Breast epithelium (tissue), 4 donors: Measurements from ENCODE around the gene HOXB4. TPM values are rescaled to one million over a fixed set of nuclear protein-coding genes. Genes with fewer than 3 reads are reported as not detected.

Experiments used
- DNase-seq, 2 donors: peaks; one replicate each; pipeline ENCODE4 v3.0.0-alpha.2; 2019; ENCODE audit warnings: low spot score in 2 of 2
- H3K27ac ChIP-seq, 2 donors: fragments of 200-600 bp; sonication (generic) in 1 of 2; one replicate each; pipeline ENCODE4 v1.5.1; 2016 to 2019; ENCODE audit warnings: mild to moderate bottlenecking in 1 of 2
- H3K27me3 ChIP-seq, 2 donors: fragments of 200-600 bp; sonication (generic) in 1 of 2; one replicate each; pipeline versions ENCODE4 v1.5.1 to v1.6.0; 2017 to 2019; ENCODE audit warnings: control low read depth in 1 of 2, mild to moderate bottlenecking in 1 of 2
- H3K36me3 ChIP-seq: fragments of 200-600 bp; one replicate; pipeline ENCODE4 v1.5.1; 2019
- H3K4me1 ChIP-seq, 2 donors: fragments of 200-600 bp; sonication (generic); one replicate each; pipeline ENCODE4 v1.5.1; 2016 to 2019; ENCODE audit warnings: control low read depth in 1 of 2
- H3K4me3 ChIP-seq, 3 donors: fragments of 200-600 bp; sonication (generic); 1 replicate in 2 of 3; 2 replicates in 1 of 3; pipeline ENCODE4 v1.5.1; 2016 to 2019; ENCODE audit warnings: mild to moderate bottlenecking in 3 of 3, moderate library complexity in 2 of 3
- H3K9me3 ChIP-seq, 2 donors: fragments of 200-600 bp; sonication (generic) in 1 of 2; one replicate each; pipeline ENCODE4 v1.5.1; 2016 to 2019; ENCODE audit warnings: control low read depth in 1 of 2
- POLR2A ChIP-seq: fragments of 450-650 bp; IDR thresholded peaks from one replicate; pipeline ENCODE4 v1.6.1; 2016; ENCODE audit warnings: antibody characterized with exemption, mild to moderate bottlenecking, moderate library complexity
- POLR2AphosphoS5 ChIP-seq, 3 donors: sonication (generic); formaldehyde crosslinking; IDR thresholded peaks; one replicate each; pipeline ENCODE4 v1.6.1; 2017; ENCODE audit warnings: antibody characterized with exemption in 3 of 3
- intact Hi-C: fragments of 100-400 bp; cut with DNase I; formaldehyde crosslinking; loops from one replicate; pipeline ENCODE4 v1.15.1; 2023; ENCODE audit warnings: low total_unique reads
- total RNA-seq, 3 donors: library from RNA; depleted of rRNA; stranded (reverse); fragments of >200 nt; gene quantifications; one replicate each; pipeline ENCODE4 v1.1.0, GENCODE V29; 2016
- TF ChIP-seq, protein P1 (sequence below), 3 donors: fragments of 450-650 bp; IDR thresholded peaks; one replicate each; pipeline ENCODE4 v1.5.1; 2016 to 2017; ENCODE audit warnings: antibody characterized with exemption in 3 of 3, mild to moderate bottlenecking in 3 of 3, moderate library complexity in 3 of 3

The HOXB4 gene
- total RNA-seq, 3 donors from 2014 or later: 2.2 to 7.5 (median 2.3) TPM

- H3K9me3 ChIP-seq: no peaks in the 10 kb centered on the region
- DNase-seq: no peak
- H3K4me1 ChIP-seq: peaks cover 0 to 3% of the 10 kb centered on the region in 2 donors
- H3K36me3 ChIP-seq: no peaks in the 10 kb centered on the region
- H3K27ac ChIP-seq: no peak overlapping the region
- peaks cover 0 to 78% of the 10 kb centered on the region in 2 donors for H3K27me3 ChIP-seq
- intact Hi-C loops: loop anchor here (1.0 to 5.0 kb wide), 2 partner anchors 16 to 100 kb away; no protein-coding TSS in a partner anchor
- H3K4me3 ChIP-seq: peak overlapping the region; percentile 41 to 68 (median 43)
- TF ChIP-seq, protein P1, sequence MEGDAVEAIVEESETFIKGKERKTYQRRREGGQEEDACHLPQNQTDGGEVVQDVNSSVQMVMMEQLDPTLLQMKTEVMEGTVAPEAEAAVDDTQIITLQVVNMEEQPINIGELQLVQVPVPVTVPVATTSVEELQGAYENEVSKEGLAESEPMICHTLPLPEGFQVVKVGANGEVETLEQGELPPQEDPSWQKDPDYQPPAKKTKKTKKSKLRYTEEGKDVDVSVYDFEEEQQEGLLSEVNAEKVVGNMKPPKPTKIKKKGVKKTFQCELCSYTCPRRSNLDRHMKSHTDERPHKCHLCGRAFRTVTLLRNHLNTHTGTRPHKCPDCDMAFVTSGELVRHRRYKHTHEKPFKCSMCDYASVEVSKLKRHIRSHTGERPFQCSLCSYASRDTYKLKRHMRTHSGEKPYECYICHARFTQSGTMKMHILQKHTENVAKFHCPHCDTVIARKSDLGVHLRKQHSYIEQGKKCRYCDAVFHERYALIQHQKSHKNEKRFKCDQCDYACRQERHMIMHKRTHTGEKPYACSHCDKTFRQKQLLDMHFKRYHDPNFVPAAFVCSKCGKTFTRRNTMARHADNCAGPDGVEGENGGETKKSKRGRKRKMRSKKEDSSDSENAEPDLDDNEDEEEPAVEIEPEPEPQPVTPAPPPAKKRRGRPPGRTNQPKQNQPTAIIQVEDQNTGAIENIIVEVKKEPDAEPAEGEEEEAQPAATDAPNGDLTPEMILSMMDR (IDR thresholded peaks at IDR 0.05): no peak
- TF ChIP-seq POLR2A (no peak), POLR2AphosphoS5 (IDR thresholded peaks at IDR 0.05) (no peak)
These were observed 14.4 kb upstream of the HOXB4 start for GRCh38 chr17:48592577-48592976.

DNA sequence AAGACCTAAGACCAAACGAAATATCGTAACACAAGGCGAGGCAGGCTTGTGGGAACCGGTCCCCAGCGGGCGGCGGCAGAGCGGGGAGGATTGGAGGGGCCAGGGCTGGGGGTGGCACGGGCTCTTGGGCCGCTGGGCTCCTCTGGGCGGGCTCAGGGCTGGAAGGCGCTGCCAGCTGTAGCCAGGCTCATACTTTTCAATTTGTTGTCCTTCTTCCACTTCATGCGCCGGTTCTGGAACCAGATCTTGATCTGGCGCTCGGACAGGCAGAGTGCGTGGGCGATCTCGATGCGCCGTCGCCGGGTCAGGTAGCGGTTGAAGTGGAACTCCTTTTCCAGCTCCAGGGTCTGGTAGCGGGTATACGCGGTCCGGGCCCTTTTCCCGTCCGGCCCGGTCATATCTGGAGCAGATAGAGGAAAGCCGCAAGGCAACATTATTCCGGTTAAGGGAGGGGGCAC is 13.9 kb upstream of the HOXB4 start:
- TF ChIP-seq POLR2AphosphoS5 (IDR thresholded peaks at IDR 0.05): no peak
- TF ChIP-seq, protein P1 (IDR thresholded peaks at IDR 0.05): no peak
- TF ChIP-seq POLR2A: no peak
- H3K4me3 ChIP-seq: peak overlapping the region; percentile 41 to 68 (median 43)
- no peaks in the 10 kb centered on the region for H3K36me3 ChIP-seq
- peaks cover 0 to 78% of the 10 kb centered on the region in 2 donors for H3K27me3 ChIP-seq
- no peaks in the 10 kb centered on the region for H3K9me3 ChIP-seq
- intact Hi-C loops: loop anchor here (1.0 to 5.0 kb wide), 2 partner anchors 16 to 100 kb away; no protein-coding TSS in a partner anchor
- H3K27ac ChIP-seq: no peak overlapping the region
- no peak for DNase-seq
- H3K4me1 ChIP-seq: no peaks in the 10 kb centered on the region

GRCh38 chr17:48591255-48592056 is 13.3 kb upstream of the HOXB4 start:
- no peaks in the 10 kb centered on the region for H3K4me1 ChIP-seq
- no peaks in the 10 kb centered on the region for H3K36me3 ChIP-seq
- DNase-seq: no peak
- intact Hi-C loops: loop anchor here (1.0 to 5.0 kb wide), 2 partner anchors 17 to 99 kb away; no protein-coding TSS in a partner anchor
- H3K9me3 ChIP-seq: no peaks in the 10 kb centered on the region
- H3K27ac ChIP-seq: no peak overlapping the region
- TF ChIP-seq POLR2A: no peak
- TF ChIP-seq, protein P1 (IDR thresholded peaks at IDR 0.05): no peak
- no peak for TF ChIP-seq POLR2AphosphoS5 (IDR thresholded peaks at IDR 0.05)
- peak overlapping the region in 1 of 3 donors; percentile 43 for H3K4me3 ChIP-seq
- H3K27me3 ChIP-seq: peaks cover 0 to 78% of the 10 kb centered on the region in 2 donors

GRCh38 chr17:48590607-48591161 is 12.5 kb upstream of the HOXB4 start:
- no peak for TF ChIP-seq POLR2AphosphoS5 (IDR thresholded peaks at IDR 0.05)
- TF ChIP-seq, protein P1 (IDR thresholded peaks at IDR 0.05): no peak
- no peak for TF ChIP-seq POLR2A
- Histone ChIP-seq H3K9me3 (no peaks in the 10 kb centered on the region), H3K4me1 (no peaks in the 10 kb centered on the region), H3K36me3 (no peaks in the 10 kb centered on the region), H3K4me3 (no peak overlapping the region), H3K27ac (no peak overlapping the region), H3K27me3 (peaks cover 0 to 78% of the 10 kb centered on the region in 2 donors)
- intact Hi-C loops: loop anchor here (5.0 kb wide), 1 partner anchor 98 kb away; no protein-coding TSS in a partner anchor
- DNase-seq: no peak
